Neuronal stem cell (in vitro differentiated cells): Measurements from ENCODE around the gene MEI4.

Source experiments
- DNase-seq: peaks from one replicate; pipeline ENCODE4 v3.0.0-alpha.2; 2013; ENCODE audit warnings: low spot score
- H2AFZ ChIP-seq: one replicate; pipeline ENCODE4 v1.6.1; 2013; ENCODE audit warnings: mild to moderate bottlenecking, low read length, inconsistent platforms
- H2AK5ac ChIP-seq: 2 replicates; pipeline ENCODE4 v1.6.1; 2013; ENCODE audit warnings: low read depth, mild to moderate bottlenecking, inconsistent platforms, low read length, moderate library complexity, mixed read lengths
- H2BK120ac ChIP-seq: 2 replicates; pipeline ENCODE4 v1.6.1; 2013; ENCODE audit warnings: low read depth, mild to moderate bottlenecking, inconsistent platforms, low read length, moderate library complexity, mixed read lengths
- H2BK12ac ChIP-seq: one replicate; pipeline ENCODE4 v1.6.1; 2013; ENCODE audit warnings: low read length, inconsistent platforms
- H2BK15ac ChIP-seq: 2 replicates; pipeline ENCODE4 v1.6.1; 2013; ENCODE audit warnings: mild to moderate bottlenecking, low read length, inconsistent platforms, mixed read lengths
- H2BK5ac ChIP-seq: one replicate; pipeline ENCODE4 v1.6.1; 2013; ENCODE audit warnings: inconsistent platforms, mild to moderate bottlenecking, low read length, moderate library complexity
- H3K14ac ChIP-seq: one replicate; pipeline ENCODE4 v1.6.1; 2013; ENCODE audit warnings: low read length, inconsistent platforms
- H3K18ac ChIP-seq: 2 replicates; pipeline ENCODE4 v1.6.1; 2013; ENCODE audit warnings: low read length, inconsistent platforms
- H3K23ac ChIP-seq: 2 replicates; pipeline ENCODE4 v1.6.1; 2013; ENCODE audit warnings: low read depth, mild to moderate bottlenecking, mixed read lengths, low read length, inconsistent platforms; ENCODE audit not compliant: poor library complexity
- H3K27ac ChIP-seq: replicated peaks from 3 replicates; pipeline ENCODE4 v1.5.1; 2013; ENCODE audit warnings: low read length, inconsistent platforms
- H3K27me3 ChIP-seq, 3 experiments: 2 replicates each; pipeline ENCODE4 v1.6.1; 2013; ENCODE audit warnings: low read length in 3 of 3, mild to moderate bottlenecking in 2 of 3, inconsistent platforms in 1 of 3, low read depth in 1 of 3, mixed read lengths in 1 of 3, moderate library complexity in 1 of 3; ENCODE audit not compliant: control insufficient read depth in 3 of 3, insufficient read depth in 3 of 3
- H3K36me3 ChIP-seq, 2 donors: replicated peaks in 1 of 2; 2 replicates each; pipeline ENCODE4 v1.6.1; 2013; ENCODE audit warnings: low read length in 2 of 2; ENCODE audit not compliant: control insufficient read depth in 2 of 2, insufficient read depth in 2 of 2
- H3K4ac ChIP-seq: 2 replicates; pipeline ENCODE4 v1.6.1; 2013; ENCODE audit warnings: inconsistent platforms, mild to moderate bottlenecking, low read length, moderate library complexity
- H3K4me1 ChIP-seq, 2 donors: 1 replicate in 1 of 2; 2 replicates in 1 of 2; pipeline ENCODE4 v1.6.1; 2013; ENCODE audit warnings: low read length in 2 of 2, low read depth in 1 of 2; ENCODE audit not compliant: control insufficient read depth in 2 of 2, insufficient read depth in 1 of 2
- H3K4me2 ChIP-seq: one replicate; pipeline ENCODE4 v1.6.1; 2013; ENCODE audit warnings: mild to moderate bottlenecking, low read length, inconsistent platforms; ENCODE audit not compliant: insufficient read depth, poor library complexity, severe bottlenecking
- H3K4me3 ChIP-seq, 2 donors: 2 replicates each; pipeline ENCODE4 v1.5.1; 2013; ENCODE audit warnings: low read length in 2 of 2, mild to moderate bottlenecking in 2 of 2, inconsistent platforms in 1 of 2, moderate library complexity in 1 of 2
- H3K79me1 ChIP-seq: one replicate; pipeline ENCODE4 v1.6.1; 2013; ENCODE audit warnings: low read depth, mild to moderate bottlenecking, inconsistent platforms, low read length, moderate library complexity
- H3K9ac ChIP-seq: one replicate; pipeline ENCODE4 v1.6.1; 2013; ENCODE audit warnings: mild to moderate bottlenecking, low read depth, low read length, inconsistent platforms; ENCODE audit not compliant: poor library complexity
- H3K9me3 ChIP-seq, 2 donors: replicated peaks in 1 of 2; 2 replicates each; pipeline versions ENCODE3 to v1.6.1; 2013; ENCODE audit warnings: low read length in 2 of 2, mild to moderate bottlenecking in 2 of 2, inconsistent platforms in 1 of 2, low read depth in 1 of 2, mixed read lengths in 1 of 2, moderate library complexity in 1 of 2; ENCODE audit not compliant: control insufficient read depth in 2 of 2, insufficient read depth in 1 of 2
- H4K8ac ChIP-seq: one replicate; pipeline ENCODE4 v1.6.1; 2013; ENCODE audit warnings: low read depth, mild to moderate bottlenecking, inconsistent platforms, low read length, moderate library complexity
- H4K91ac ChIP-seq: one replicate; pipeline ENCODE4 v1.6.1; 2013; ENCODE audit warnings: low read length, low read depth, mild to moderate bottlenecking, inconsistent platforms; ENCODE audit not compliant: poor library complexity
- WGBS, 2 donors: extraction: QIAGEN DNeasy Blood & Tissue Kit; methylation state at CpG; one replicate each; pipeline ENCODE4 v1.1.7; 2013; ENCODE audit warnings: missing lambda C conversion rate in 2 of 2, mixed read lengths in 1 of 2; ENCODE audit not compliant: insufficient read length in 2 of 2, insufficient replicate concordance in 1 of 2; ENCODE audit errors: extremely low coverage in 2 of 2; 5-methylcytosine and 5-hydroxymethylcytosine counted together

MEI4 gene

GRCh38 chr6:77762386-77762785 is 109.5 kb downstream of the MEI4 start:
- no peaks in the 10 kb centered on the region for H3K79me1 ChIP-seq

GRCh38 chr6:77763124-77763523 is 110.3 kb downstream of the MEI4 start:
- no peaks in the 10 kb centered on the region for H3K79me1 ChIP-seq
- H4K91ac ChIP-seq = no peak overlapping the region
- WGBS, 2 donors = no CpG with 5 or more reads among the region's 2 CpGs
- no peaks in the 10 kb centered on the region for H3K4me1 ChIP-seq
- no peaks in the 10 kb centered on the region for H3K9me3 ChIP-seq
- H3K4ac ChIP-seq = no peak overlapping the region
- no peak for DNase-seq
- no peak overlapping the region for H3K18ac ChIP-seq
- H2AK5ac ChIP-seq = no peak overlapping the region
- H3K27ac ChIP-seq = no peak overlapping the region
- H2AFZ ChIP-seq = no peak overlapping the region
- H2BK120ac ChIP-seq = no peak overlapping the region
- H3K14ac ChIP-seq = no peak overlapping the region
- no peak overlapping the region for H2BK5ac ChIP-seq
- no peak overlapping the region for H3K4me3 ChIP-seq
- no peaks in the 10 kb centered on the region for H3K36me3 ChIP-seq
- H3K27me3 ChIP-seq = no peaks in the 10 kb centered on the region
- no peak overlapping the region for H2BK15ac ChIP-seq
- no peak overlapping the region for H2BK12ac ChIP-seq
- no peak overlapping the region for H3K23ac ChIP-seq
- no peak overlapping the region for H4K8ac ChIP-seq
- no peak overlapping the region for H3K9ac ChIP-seq
- no peak overlapping the region for H3K4me2 ChIP-seq

More at GRCh38 chr6:77762386-77762785, 109.5 kb downstream of the MEI4 start:
- no peak overlapping the region for H4K91ac ChIP-seq
- no peak overlapping the region for H3K27ac ChIP-seq
- H3K23ac ChIP-seq = no peak overlapping the region
- no peak overlapping the region for H3K4me3 ChIP-seq
- H2BK5ac ChIP-seq = no peak overlapping the region
- H3K4ac ChIP-seq = no peak overlapping the region
- H2BK12ac ChIP-seq = no peak overlapping the region
- H3K18ac ChIP-seq = no peak overlapping the region
- H3K9me3 ChIP-seq = no peaks in the 10 kb centered on the region
- no peak overlapping the region for H2AK5ac ChIP-seq
- no peak overlapping the region for H3K9ac ChIP-seq
- H3K4me2 ChIP-seq = no peak overlapping the region
- no peak overlapping the region for H2BK120ac ChIP-seq
- no peak overlapping the region for H2BK15ac ChIP-seq
- H3K4me1 ChIP-seq = no peaks in the 10 kb centered on the region
- H3K27me3 ChIP-seq = no peaks in the 10 kb centered on the region
- no peak overlapping the region for H4K8ac ChIP-seq
- DNase-seq = no peak
- H3K14ac ChIP-seq = no peak overlapping the region
- no peak overlapping the region for H2AFZ ChIP-seq
- no peaks in the 10 kb centered on the region for H3K36me3 ChIP-seq
- WGBS, 2 donors = no CpG with 5 or more reads among the region's 2 CpGs

- no peaks in the 10 kb centered on the region for H3K36me3 ChIP-seq
- no peak overlapping the region for H2AFZ ChIP-seq
- H3K27me3 ChIP-seq = no peaks in the 10 kb centered on the region
- no peak overlapping the region for H2BK15ac ChIP-seq
- no peak overlapping the region for H3K9ac ChIP-seq
- no peak overlapping the region for H3K4me2 ChIP-seq
- H3K4ac ChIP-seq = no peak overlapping the region
- no peak overlapping the region for H2BK120ac ChIP-seq
- no peak for DNase-seq
- H2BK12ac ChIP-seq = no peak overlapping the region
- no peak overlapping the region for H3K27ac ChIP-seq
- H3K79me1 ChIP-seq = no peaks in the 10 kb centered on the region
- no peak overlapping the region for H3K14ac ChIP-seq
- H3K4me3 ChIP-seq = no peak overlapping the region
- H2AK5ac ChIP-seq = no peak overlapping the region
- no peaks in the 10 kb centered on the region for H3K4me1 ChIP-seq
- H4K8ac ChIP-seq = no peak overlapping the region
- no peaks in the 10 kb centered on the region for H3K9me3 ChIP-seq
- no peak overlapping the region for H3K23ac ChIP-seq
- WGBS, 2 donors = no CpG with 5 or more reads among the region's 1 CpG
- no peak overlapping the region for H2BK5ac ChIP-seq
- no peak overlapping the region for H3K18ac ChIP-seq
- no peak overlapping the region for H4K91ac ChIP-seq
Measured at GRCh38 chr6:77764364-77764763, 111.5 kb downstream of the MEI4 start.

- Histone ChIP-seq H3K79me1 (no peaks in the 10 kb centered on the region), H3K9me3 (no peaks in the 10 kb centered on the region), H2BK5ac (no peak overlapping the region), H3K4ac (no peak overlapping the region), H3K23ac (no peak overlapping the region), H3K4me3 (no peak overlapping the region), H3K9ac (no peak overlapping the region), H3K4me1 (no peaks in the 10 kb centered on the region), H2AK5ac (no peak overlapping the region), H2AFZ (no peak overlapping the region), H3K27ac (no peak overlapping the region), H3K14ac (no peak overlapping the region), H2BK12ac (no peak overlapping the region), H2BK15ac (no peak overlapping the region), H3K18ac (no peak overlapping the region), H4K8ac (no peak overlapping the region), H3K36me3 (no peaks in the 10 kb centered on the region), H2BK120ac (no peak overlapping the region), H4K91ac (no peak overlapping the region), H3K4me2 (no peak overlapping the region), H3K27me3 (no peaks in the 10 kb centered on the region)
- DNase-seq = no peak
Measured at GRCh38 chr6:77773157-77773822, 120.5 kb downstream of the MEI4 start.
